PC-9 (cell line): Measurements from ENCODE around the gene SYTL2. TPM values are rescaled to one million over a fixed set of nuclear protein-coding genes. Genes with fewer than 3 reads are reported as not detected.

Experiments
- BruUV-seq: library from RNA; stranded (reverse); fragments of 400-500 nt; replicated peaks from 2 replicates; lab custom pipeline; 2021; lab: Mats Ljungman, UMichigan
- CTCF ChIA-PET: fragments of 300-600 bp; sonication (Branson Sonifier 250); formaldehyde crosslinking; loops from one replicate; lab custom pipeline; 2022; ENCODE audit warnings: antibody characterized with exemption; lab: Charles Lee
- POLR2A ChIA-PET: fragments of 300-600 bp; sonication (Branson Sonifier 250); formaldehyde crosslinking; loops from one replicate; lab custom pipeline; 2022; ENCODE audit warnings: antibody characterized with exemption; ENCODE audit not compliant: unreplicated experiment; lab: Charles Lee
- DNase-seq, 2 experiments: peaks; one replicate each; pipeline versions ENCODE4 v3.0.0 to v3.0.0-alpha.2; 2015 to 2022; ENCODE audit warnings: mixed read lengths in 1 of 2
- H2AFZ ChIP-seq: fragments of 200-600 bp; sonication (generic); 2 replicates; pipeline ENCODE4 v1.8.1; 2017; ENCODE audit warnings: antibody characterized with exemption
- H3F3A ChIP-seq: fragments of 200-600 bp; sonication (generic); 2 replicates; pipeline ENCODE4 v1.8.1; 2017; ENCODE audit warnings: antibody characterized with exemption, mild to moderate bottlenecking, low read depth; ENCODE audit not compliant: insufficient read depth
- H3K27ac ChIP-seq: fragments of 200-600 bp; sonication (generic); 2 replicates; pipeline ENCODE4 v1.6.1; 2016; ENCODE audit warnings: mixed run types
- H3K27me3 ChIP-seq: fragments of 200-600 bp; sonication (generic); 2 replicates; pipeline ENCODE4 v1.6.1; 2016; ENCODE audit warnings: low read depth, mixed run types; ENCODE audit not compliant: insufficient read depth
- H3K36me3 ChIP-seq: fragments of 200-600 bp; sonication (generic); 2 replicates; pipeline ENCODE4 v1.6.1; 2016; ENCODE audit warnings: low read depth, mixed run types
- H3K4me1 ChIP-seq: fragments of 200-600 bp; sonication (generic); replicated peaks from 2 replicates; pipeline ENCODE4 v1.6.1; 2016; ENCODE audit warnings: mixed run types; ENCODE audit not compliant: insufficient read depth
- H3K4me2 ChIP-seq: fragments of 200-600 bp; sonication (generic); 2 replicates; pipeline ENCODE4 v1.6.1; 2017; ENCODE audit warnings: mixed run types
- H3K4me3 ChIP-seq: fragments of 200-600 bp; sonication (generic); 2 replicates; pipeline ENCODE4 v1.6.1; 2016; ENCODE audit warnings: mixed run types
- H3K79me2 ChIP-seq: fragments of 200-600 bp; sonication (generic); 2 replicates; pipeline ENCODE4 v1.6.1; 2017; ENCODE audit warnings: low read depth, mixed run types
- H3K9me2 ChIP-seq: fragments of 200-600 bp; sonication (generic); 2 replicates; pipeline ENCODE4 v1.8.1; 2017; ENCODE audit warnings: mild to moderate bottlenecking; ENCODE audit not compliant: insufficient read depth
- H3K9me3 ChIP-seq: fragments of 200-600 bp; sonication (generic); 2 replicates; pipeline ENCODE4 v1.8.1; 2016; ENCODE audit warnings: low read depth; ENCODE audit not compliant: insufficient read depth
- H4K20me1 ChIP-seq: fragments of 200-600 bp; sonication (generic); 2 replicates; pipeline ENCODE4 v1.8.1; 2017; ENCODE audit not compliant: insufficient read depth
- CTCF ChIP-seq: fragments of 200-600 bp; sonication (generic); conservative IDR thresholded peaks from 2 replicates; pipeline ENCODE4 v1.6.1; 2017; ENCODE audit warnings: mixed run types, antibody characterized with exemption, mild to moderate bottlenecking, moderate library complexity
- EZH2 ChIP-seq: fragments of 200-600 bp; sonication (generic); IDR thresholded peaks from 2 replicates; pipeline ENCODE4 v1.8.0; 2017; ENCODE audit warnings: antibody characterized with exemption, low read depth
- intact Hi-C: fragments of 100-400 bp; cut with micrococcal nuclease; formaldehyde crosslinking; loops from one replicate; pipeline ENCODE4 v1.10.0; 2022; ENCODE audit not compliant: unreplicated experiment
- total RNA-seq: library from RNA; stranded (reverse); gene quantifications from 2 replicates; pipeline ENCODE4 v1.2.3, GENCODE V29; 2021

SYTL2 gene
- total RNA-seq, 1 experiment from 2014 or later = 13.3 TPM

DNA sequence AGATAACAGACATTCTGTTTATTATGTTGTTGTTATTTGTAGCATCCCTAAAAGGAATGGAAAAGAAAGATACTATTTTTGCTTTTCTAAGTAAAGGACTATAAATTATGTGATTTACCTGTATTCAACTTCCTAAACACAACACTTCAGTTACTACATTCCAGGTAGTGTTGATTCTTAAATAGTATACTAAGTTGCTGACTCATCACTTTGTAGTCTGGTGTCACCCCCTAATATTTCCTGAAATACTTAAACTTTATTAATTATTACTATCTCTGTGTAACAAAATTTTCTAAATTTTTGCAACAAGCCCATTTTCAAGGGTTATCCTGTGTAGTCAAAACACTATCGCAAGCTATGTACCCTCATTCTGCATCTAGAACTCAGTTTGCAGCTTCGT, 7.0 kb downstream of the SYTL2 start:
- no peaks in the 10 kb centered on the region for H3K27me3 ChIP-seq
- no peak overlapping the region for H3K27ac ChIP-seq
- intact Hi-C loops = no loop called here
- H3K9me2 ChIP-seq = no peaks in the 10 kb centered on the region
- no peak overlapping the region for H2AFZ ChIP-seq
- CTCF ChIA-PET = no interaction called here
- no peak for TF ChIP-seq EZH2
- TF ChIP-seq CTCF = no peak
- DNase-seq = no peak
- H3F3A ChIP-seq = 0 out of 2 replicates have a peak, but pooled peaks cover 5% of the 10 kb centered on the region
- no peaks in the 10 kb centered on the region for H3K79me2 ChIP-seq
- H3K9me3 ChIP-seq = no peaks in the 10 kb centered on the region
- POLR2A ChIA-PET = no interaction called here
- H3K36me3 ChIP-seq = no peaks in the 10 kb centered on the region
- H3K4me1 ChIP-seq = peaks cover 5% of the 10 kb centered on the region; the same call in 1 of the 2 replicates
- H4K20me1 ChIP-seq = no peaks in the 10 kb centered on the region
- no peak overlapping the region for H3K4me3 ChIP-seq
- BruUV-seq = no TSS peak
- H3K4me2 ChIP-seq = no peak overlapping the region

DNA sequence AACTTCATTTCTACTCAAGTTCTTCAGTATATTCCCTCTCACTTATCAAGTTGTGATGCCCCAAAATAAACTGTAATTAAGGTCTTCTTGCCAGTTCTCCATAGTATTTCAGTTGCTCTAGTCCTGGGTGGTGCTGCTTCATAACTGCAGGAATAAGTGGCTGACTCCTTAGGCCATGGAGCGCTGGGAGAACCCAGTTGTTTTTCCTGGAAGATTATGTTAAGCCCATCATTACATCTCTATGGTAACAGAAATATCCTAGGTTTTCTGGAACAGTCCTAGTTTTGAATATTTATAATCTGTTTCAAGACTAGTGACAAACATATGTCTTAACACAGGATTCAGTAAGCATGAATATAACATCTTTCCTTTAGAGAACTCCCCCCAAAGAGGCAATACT, 7.6 kb downstream of the SYTL2 start:
- no peaks in the 10 kb centered on the region for H3K27me3 ChIP-seq
- H3K4me3 ChIP-seq = no peak overlapping the region
- ChIA-PET POLR2A (no interaction called here), CTCF (no interaction called here)
- no peaks in the 10 kb centered on the region for H3K9me2 ChIP-seq
- TF ChIP-seq CTCF (no peak), EZH2 (no peak)
- H3F3A ChIP-seq = 0 out of 2 replicates have a peak, but pooled peaks cover 5% of the 10 kb centered on the region
- H3K27ac ChIP-seq = no peak overlapping the region
- H3K4me1 ChIP-seq = peaks cover 5% of the 10 kb centered on the region; the same call in 1 of the 2 replicates
- no peaks in the 10 kb centered on the region for H3K9me3 ChIP-seq
- H2AFZ ChIP-seq = no peak overlapping the region
- no peaks in the 10 kb centered on the region for H4K20me1 ChIP-seq
- DNase-seq = no peak
- no TSS peak for BruUV-seq
- no peak overlapping the region for H3K4me2 ChIP-seq
- H3K79me2 ChIP-seq = no peaks in the 10 kb centered on the region; the same call in 1 of the 2 replicates
- H3K36me3 ChIP-seq = no peaks in the 10 kb centered on the region
- intact Hi-C loops = no loop called here

GRCh38 chr11:85801527-85801926, 9.4 kb downstream of the SYTL2 start:
- CTCF ChIA-PET = interaction anchor here (0.6 to 0.7 kb wide), 2 partner anchors 108 to 954 kb away, joined by 3 to 8 read pairs; no protein-coding TSS in a partner anchor
- no peaks in the 10 kb centered on the region for H3K9me3 ChIP-seq
- peaks cover 7% of the 10 kb centered on the region; the same call in 1 of the 2 replicates for H3F3A ChIP-seq
- peaks cover 12% of the 10 kb centered on the region for H3K4me1 ChIP-seq
- no peak overlapping the region for H3K27ac ChIP-seq
- H3K4me3 ChIP-seq = no peak overlapping the region
- H4K20me1 ChIP-seq = no peaks in the 10 kb centered on the region
- no peaks in the 10 kb centered on the region for H3K27me3 ChIP-seq
- no TSS peak for BruUV-seq
- H2AFZ ChIP-seq = no peak overlapping the region
- no peaks in the 10 kb centered on the region; the same call in 1 of the 2 replicates for H3K79me2 ChIP-seq
- no peaks in the 10 kb centered on the region for H3K9me2 ChIP-seq
- H3K4me2 ChIP-seq = no peak overlapping the region
- TF ChIP-seq CTCF = no peak
- TF ChIP-seq EZH2 = no peak
- DNase-seq = no peak
- H3K36me3 ChIP-seq = no peaks in the 10 kb centered on the region
- intact Hi-C loops = no loop called here
- POLR2A ChIA-PET = no interaction called here
